ENCODE data around the gene BNC2. TPM values are rescaled to one million over a fixed set of nuclear protein-coding genes. Genes with fewer than 3 reads are reported as not detected.

BNC2 gene
- total RNA-seq, 4 donors from 2014 or later: 3.9 to 45.4 (median 13.1) TPM

- Histone ChIP-seq H3K9me3 (no peaks in the 10 kb centered on the region), H3K4me1 (no peaks in the 10 kb centered on the region), H3K4me3 (no peak overlapping the region), H3K27me3 (no peaks in the 10 kb centered on the region), H3K27ac (no peak overlapping the region), H3K36me3 (no peaks in the 10 kb centered on the region)
- TF ChIP-seq POLR2A (IDR thresholded peaks at IDR 0.05): no peak
- TF ChIP-seq, protein P1, sequence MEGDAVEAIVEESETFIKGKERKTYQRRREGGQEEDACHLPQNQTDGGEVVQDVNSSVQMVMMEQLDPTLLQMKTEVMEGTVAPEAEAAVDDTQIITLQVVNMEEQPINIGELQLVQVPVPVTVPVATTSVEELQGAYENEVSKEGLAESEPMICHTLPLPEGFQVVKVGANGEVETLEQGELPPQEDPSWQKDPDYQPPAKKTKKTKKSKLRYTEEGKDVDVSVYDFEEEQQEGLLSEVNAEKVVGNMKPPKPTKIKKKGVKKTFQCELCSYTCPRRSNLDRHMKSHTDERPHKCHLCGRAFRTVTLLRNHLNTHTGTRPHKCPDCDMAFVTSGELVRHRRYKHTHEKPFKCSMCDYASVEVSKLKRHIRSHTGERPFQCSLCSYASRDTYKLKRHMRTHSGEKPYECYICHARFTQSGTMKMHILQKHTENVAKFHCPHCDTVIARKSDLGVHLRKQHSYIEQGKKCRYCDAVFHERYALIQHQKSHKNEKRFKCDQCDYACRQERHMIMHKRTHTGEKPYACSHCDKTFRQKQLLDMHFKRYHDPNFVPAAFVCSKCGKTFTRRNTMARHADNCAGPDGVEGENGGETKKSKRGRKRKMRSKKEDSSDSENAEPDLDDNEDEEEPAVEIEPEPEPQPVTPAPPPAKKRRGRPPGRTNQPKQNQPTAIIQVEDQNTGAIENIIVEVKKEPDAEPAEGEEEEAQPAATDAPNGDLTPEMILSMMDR (IDR thresholded peaks at IDR 0.05): no peak
- DNase-seq: no peak
These were observed 103.1 kb downstream of the BNC2 start for GRCh38 chr9:16767366-16767765.

GRCh38 chr9:16763946-16764345 is 106.5 kb downstream of the BNC2 start:
- TF ChIP-seq, protein P1 (IDR thresholded peaks at IDR 0.05): no peak
- TF ChIP-seq POLR2A (IDR thresholded peaks at IDR 0.05): no peak
- H3K4me3 ChIP-seq: no peak overlapping the region
- H3K36me3 ChIP-seq: no peaks in the 10 kb centered on the region
- H3K27ac ChIP-seq: no peak overlapping the region
- no peaks in the 10 kb centered on the region for H3K9me3 ChIP-seq
- H3K27me3 ChIP-seq: no peaks in the 10 kb centered on the region
- no peak for DNase-seq
- no peaks in the 10 kb centered on the region for H3K4me1 ChIP-seq

- Histone ChIP-seq H3K4me1 (no peaks in the 10 kb centered on the region), H3K27ac (no peak overlapping the region), H3K27me3 (no peaks in the 10 kb centered on the region), H3K4me3 (no peak overlapping the region), H3K9me3 (no peaks in the 10 kb centered on the region), H3K36me3 (no peaks in the 10 kb centered on the region)
- no peak for TF ChIP-seq POLR2A (IDR thresholded peaks at IDR 0.05)
- TF ChIP-seq, protein P1 (IDR thresholded peaks at IDR 0.05): no peak
- DNase-seq: no peak
These were observed 114.9 kb downstream of the BNC2 start for GRCh38 chr9:16755467-16756160.

- no peaks in the 10 kb centered on the region for H3K9me3 ChIP-seq
- no peak for DNase-seq
- H3K36me3 ChIP-seq: no peaks in the 10 kb centered on the region
- TF ChIP-seq POLR2A (IDR thresholded peaks at IDR 0.05): no peak
- TF ChIP-seq, protein P1 (IDR thresholded peaks at IDR 0.05): no peak
- no peaks in the 10 kb centered on the region for H3K4me1 ChIP-seq
- no peak overlapping the region for H3K27ac ChIP-seq
- no peak overlapping the region for H3K4me3 ChIP-seq
- no peaks in the 10 kb centered on the region for H3K27me3 ChIP-seq
These were observed 115.8 kb downstream of the BNC2 start for GRCh38 chr9:16754662-16755061.

GRCh38 chr9:16753256-16753655 is 117.2 kb downstream of the BNC2 start:
- no peaks in the 10 kb centered on the region for H3K4me1 ChIP-seq
- no peak overlapping the region for H3K27ac ChIP-seq

More at GRCh38 chr9:16753256-16753655, 117.2 kb downstream of the BNC2 start:
- Histone ChIP-seq H3K27me3 (no peaks in the 10 kb centered on the region), H3K9me3 (no peaks in the 10 kb centered on the region), H3K36me3 (no peaks in the 10 kb centered on the region), H3K4me3 (no peak overlapping the region)
- TF ChIP-seq POLR2A (IDR thresholded peaks at IDR 0.05): no peak
- TF ChIP-seq, protein P1 (IDR thresholded peaks at IDR 0.05): no peak
- no peak for DNase-seq

Measured in Peyer's patch (tissue), 4 donors.